Glomerular visceral epithelial cell (primary cell): ENCODE results near the gene HSFX3.
"Not testable (repeated sequence)": the region's sequence is repeated elsewhere in the genome, so short reads cannot be mapped to it uniquely, and the experiment has no call there.

ENCODE experiments used
- DNase-seq: peaks from one replicate; pipeline ENCODE4 v3.0.0-alpha.2; 2016; ENCODE audit errors: extremely low spot score

HSFX3 gene

DNA sequence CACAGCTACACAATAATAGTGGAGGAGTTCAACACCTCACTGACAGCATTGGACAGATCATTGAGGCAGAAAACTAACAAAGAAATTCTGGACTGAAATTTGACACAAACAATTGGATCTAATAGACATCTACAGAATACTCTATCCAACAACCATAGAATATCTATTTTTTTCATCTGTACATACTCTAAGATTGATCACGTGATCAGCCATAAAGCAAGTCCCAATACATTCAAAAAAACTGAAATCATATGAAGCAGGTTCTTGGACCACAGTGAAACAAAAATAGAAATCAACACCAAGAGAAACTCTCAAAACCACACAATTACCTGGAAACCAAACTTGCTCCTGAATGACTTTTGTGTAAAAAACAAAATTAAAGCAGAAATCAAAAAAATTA is 32.4 kb downstream of the HSFX3 start:
- no peak for DNase-seq

DNA sequence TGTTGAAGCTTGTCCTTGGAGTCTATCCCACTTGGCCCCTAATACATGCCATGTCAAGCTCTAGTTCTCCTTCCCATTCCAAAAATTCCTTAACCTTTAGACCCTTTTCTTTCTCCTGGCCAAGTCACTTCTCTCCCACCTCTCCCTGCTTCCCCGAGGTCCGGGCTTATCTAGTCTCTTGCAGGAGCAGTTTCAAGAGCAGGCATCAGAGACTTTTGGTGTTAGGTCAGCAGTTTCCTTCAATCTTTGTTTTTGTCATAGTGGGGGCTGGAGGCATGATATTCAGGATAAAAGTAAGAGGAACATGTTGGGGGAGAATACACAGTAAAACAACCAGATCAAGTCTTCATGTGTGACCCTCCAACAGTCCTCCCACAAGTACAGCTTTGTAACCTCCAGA is 33.1 kb downstream of the HSFX3 start:
- DNase-seq = no peak

DNA sequence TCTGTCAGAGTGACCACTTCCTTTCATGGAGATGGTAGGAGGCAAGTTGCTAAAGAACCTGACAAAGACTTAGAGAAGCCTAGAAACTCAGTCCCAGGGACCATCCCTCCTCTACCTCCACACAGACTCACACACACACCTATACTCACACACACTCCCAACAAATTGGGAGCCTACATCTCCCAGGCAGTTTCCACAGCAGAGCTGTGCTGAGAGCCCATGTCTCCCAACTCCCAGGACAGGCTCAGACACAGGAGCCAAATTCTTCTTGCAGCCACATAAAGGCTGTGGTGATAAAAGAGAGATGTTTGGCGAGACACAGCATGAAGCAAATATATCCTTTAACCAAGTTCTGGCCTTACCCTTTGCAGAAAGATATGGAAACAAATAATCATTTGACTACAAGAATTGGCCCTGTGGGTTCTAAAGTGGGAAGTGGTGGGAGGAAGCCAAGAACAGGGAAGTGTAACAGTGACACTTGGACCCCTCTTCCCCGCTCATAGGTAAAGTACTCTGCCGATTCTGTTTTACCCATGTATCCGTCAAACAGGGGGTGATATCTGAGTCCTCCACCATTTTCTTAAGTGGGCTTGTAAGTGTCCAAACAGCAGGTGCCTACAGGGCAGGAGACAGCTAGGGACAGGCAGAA is 33.6 kb downstream of the HSFX3 start:
- no peak for DNase-seq

DNA sequence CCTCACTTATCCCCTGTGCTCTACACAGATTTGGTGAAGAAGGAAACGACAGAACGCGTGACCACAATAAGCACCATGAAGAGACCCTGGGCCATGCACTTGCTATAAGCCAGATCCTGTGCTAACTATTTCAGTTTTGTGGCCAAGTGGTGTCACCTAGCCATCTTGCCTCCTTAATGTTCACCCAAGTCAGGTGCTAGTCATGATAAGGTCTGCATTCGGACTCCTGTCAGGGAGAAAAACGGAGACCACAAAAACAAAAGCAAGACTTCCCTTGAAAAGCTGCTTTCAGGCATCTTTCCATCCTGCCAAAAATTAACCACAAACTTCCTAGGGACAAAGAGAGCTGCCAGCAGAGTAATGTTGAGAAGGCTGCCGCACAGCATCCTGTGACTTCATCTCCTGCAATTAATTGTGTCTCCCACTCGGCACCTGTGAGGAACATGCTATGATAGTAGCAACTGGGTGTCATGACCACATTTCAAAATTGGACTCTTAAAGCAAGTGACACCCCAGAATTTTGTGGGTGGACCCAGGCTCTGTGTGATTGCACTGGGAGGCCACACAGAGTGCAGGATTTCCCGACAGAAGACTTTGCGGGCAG is 35.8 kb downstream of the HSFX3 start:
- peak; percentile 11 for DNase-seq

DNA sequence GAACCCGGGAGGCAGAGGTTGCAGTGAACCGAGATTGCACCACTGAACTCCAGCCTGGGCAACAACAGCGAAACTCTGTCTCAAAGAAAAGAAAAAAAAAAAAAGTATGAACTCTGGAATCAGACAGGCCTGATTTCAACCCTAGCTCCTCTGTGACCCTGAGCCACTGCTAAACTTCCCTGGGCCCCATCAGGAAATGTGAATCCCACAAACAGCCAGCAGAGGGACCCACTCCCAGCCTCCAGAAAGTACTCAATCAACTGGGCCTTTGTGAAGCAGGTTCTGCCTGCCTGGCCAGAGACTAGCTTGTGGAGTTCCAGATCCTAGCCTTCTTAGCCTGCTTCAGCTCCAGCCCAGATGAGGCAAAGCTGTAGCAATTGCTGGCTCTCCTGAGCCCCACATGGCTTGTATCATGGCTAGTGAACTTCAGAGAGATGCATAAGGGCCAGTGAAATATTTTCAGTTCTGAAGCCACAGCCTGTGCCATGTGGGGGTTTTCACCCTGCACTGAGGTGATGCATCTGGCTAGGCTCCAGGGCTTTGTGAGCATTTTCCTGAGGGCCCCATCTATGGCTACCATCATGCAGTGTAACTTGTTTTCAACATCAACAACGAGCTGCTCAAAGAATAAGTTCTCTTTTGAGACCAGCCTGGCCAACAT is 37.4 kb downstream of the HSFX3 start:
- DNase-seq = peak; percentile 51

DNA sequence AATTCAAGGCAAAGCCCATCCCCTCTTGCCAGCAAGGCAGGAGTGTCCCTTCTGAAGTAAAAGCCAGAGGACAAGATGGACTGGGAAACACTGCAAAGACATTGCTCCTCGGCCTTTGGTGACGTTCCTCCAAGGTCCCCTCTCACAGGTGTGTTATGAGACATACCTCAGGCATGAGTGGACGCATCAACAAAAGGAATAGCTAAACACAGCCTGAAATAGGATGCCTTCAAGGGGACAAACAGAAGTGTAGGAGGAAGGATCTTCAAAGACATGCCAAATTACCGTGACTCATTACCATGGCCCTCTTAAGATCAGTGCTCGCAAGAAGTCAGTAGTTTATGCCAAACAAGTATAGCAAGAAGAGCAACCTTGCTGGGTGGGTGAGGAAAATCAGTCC is 38.6 kb downstream of the HSFX3 start:
- DNase-seq = no peak

DNA sequence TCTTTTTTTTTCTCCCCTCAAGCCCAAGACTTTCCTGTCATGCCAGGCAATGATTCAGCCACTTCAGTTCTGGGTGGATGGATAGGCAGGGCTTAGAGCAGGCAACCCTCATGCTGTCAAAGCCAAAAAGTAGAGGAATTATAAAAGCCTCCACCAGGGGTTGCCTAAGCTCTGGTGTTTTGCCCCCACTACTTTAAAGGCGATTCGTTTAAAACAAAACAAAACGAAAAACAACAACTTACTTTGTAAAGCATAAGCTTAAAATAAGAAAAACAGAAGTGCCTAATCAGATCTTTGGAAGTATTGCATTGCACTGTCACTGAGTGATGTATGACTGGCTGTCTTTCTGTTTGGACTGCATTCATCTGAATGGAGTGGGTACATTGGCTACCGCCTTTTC is 39.3 kb downstream of the HSFX3 start:
- no peak for DNase-seq

DNA sequence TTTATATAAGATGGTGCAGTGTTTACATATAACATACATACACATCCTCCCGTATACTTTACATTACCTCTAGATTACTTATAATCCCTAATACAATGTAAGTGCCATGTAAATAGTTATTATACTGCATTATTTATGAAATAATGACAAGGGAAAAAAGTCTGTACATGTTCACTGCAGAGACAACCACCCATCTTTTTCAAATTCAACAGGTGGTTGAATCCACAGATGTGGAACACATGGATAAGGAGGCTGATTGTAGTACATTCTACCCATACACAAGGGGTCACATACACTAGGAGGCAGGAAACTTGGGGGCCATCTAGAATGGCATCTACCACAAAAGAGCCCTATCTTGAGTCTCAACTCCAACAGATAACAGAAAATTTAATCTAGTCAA is 41.3 kb downstream of the HSFX3 start:
- DNase-seq = no peak

DNA sequence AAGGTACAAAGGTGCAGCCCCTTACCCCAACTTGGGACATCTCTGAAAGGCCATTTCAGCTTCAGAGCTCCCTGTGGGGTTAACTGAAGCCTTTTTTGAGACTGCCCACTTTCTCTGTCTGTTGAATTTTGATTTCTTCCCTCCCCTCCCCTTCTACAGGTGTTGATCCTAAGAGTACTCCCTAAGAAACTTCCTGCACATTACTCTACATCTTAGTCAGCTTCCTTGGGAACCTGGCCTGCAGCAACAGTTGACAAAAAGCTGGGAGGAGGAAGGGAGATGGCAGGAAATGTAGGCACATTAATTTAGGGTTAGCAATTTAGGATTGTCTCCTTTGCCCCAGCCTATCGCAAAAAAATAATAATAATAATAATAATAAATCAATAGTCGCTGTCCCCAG is 43.4 kb downstream of the HSFX3 start:
- DNase-seq = no peak

DNA sequence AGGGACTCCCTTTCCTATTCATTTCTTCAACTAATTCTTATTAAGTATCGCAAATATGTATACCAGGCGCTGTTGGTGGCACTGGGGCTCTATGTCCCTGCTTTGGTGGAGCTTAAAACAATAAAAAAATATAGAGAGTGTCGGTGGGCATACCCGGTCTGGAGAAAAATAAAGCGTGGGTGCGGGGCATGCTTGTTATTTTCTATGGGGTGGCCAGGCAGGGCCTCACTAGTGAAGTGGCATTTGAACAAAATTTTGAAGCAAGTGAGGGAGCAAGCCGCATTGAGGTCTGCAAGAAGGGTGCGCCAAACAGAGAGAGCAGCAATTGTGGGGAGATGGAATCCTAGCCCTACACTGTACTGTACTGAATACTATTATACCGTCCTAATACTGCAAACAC is 44.1 kb downstream of the HSFX3 start:
- no peak for DNase-seq

DNA sequence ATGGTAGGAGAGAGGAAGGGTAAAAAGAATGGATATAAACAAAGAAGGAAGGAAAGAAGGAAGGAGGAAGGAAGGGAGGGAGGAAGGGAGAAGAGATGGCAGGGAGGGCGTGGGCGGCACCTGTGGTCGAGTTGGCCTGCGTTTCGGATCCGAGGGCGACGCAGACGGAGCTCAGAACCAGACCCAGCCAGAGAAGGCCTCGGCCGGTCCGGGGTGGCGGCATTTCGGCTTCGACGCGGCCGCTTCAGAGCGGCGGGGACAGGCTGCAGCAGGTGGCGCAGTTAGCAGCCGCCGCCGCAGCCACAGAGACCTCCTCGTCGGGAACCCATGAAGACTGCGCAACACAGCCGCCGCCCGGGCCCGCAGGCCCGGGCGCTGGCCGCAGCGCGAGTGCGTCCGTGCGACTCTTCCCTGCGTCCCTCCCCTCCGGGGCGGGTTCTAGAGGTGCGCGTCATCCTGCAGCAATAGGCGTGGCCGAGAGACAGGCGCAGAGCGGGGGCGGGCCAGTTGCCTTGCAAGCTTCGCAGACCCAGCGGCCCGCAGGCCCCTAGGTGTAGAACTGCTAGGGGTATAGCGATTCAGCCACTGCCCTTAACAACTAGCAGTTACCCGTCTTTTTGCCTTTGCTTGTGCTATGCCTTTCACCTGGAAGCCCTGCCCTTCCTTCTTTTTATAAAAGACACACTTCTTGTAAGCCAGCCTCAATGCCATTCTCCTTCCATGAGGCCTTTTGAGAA is 44.6 kb downstream of the HSFX3 start, which contains the start of gene IDS:
Gene IDS, minus strand, starts transcription at position 392 of the 737 bp plus-strand sequence. Its CDS starts 169 bp downstream, at position 223.
- peak; percentile 82 for DNase-seq

DNA sequence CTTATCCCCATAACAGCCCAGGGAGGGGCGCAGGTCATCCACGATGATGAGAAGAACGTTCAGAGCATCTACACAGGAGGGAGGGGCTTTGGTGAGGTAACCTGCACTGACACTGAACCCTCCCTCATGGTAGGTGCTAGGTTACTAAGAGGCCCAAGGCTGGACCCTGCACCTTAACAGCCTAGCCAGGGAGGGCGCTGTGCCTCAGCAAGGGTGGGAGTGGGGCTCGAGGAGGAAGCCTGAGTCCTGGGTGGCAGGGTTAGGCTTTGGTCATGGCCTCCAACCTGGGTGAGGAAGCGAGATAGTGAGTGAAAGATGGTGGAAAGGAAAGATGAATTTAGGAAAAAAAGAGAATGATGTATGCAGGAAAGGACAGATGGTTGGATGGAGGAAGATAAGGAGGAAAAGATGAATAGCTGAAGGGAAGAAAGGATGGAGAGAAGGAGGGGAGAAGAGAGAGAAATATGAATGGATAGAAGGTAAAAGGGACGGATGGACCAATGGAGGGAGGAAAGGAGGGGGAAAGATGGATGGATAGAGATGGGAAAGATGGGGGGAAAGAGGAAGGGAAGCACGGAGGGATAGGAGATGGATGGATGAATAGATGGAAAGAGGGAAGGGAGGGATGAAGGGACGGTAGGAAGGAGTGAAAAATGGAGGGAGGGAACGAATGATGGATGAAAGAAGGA is 45.4 kb downstream of the HSFX3 start:
- DNase-seq = peak; percentile 18

DNA sequence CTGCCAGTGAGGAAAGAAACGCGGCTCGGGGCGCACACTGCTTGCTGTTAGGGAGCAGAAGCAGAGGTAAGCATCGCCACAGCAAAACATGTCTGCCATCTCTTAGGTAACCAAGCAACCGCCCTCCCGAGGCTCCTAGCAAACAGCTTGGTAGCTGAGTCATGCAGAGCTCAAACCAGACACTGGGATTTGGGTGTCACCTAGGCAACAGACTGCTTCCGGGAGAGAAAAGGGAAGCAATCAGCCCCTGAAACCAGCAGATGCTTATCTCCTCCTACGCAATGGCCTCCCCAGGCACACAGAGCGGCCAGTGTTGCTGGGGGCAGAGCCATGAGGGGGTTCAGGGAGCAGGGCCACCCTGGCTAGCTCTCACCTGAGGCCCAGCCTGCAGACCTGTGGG is 46.3 kb downstream of the HSFX3 start:
- DNase-seq = peak; percentile 58

DNA sequence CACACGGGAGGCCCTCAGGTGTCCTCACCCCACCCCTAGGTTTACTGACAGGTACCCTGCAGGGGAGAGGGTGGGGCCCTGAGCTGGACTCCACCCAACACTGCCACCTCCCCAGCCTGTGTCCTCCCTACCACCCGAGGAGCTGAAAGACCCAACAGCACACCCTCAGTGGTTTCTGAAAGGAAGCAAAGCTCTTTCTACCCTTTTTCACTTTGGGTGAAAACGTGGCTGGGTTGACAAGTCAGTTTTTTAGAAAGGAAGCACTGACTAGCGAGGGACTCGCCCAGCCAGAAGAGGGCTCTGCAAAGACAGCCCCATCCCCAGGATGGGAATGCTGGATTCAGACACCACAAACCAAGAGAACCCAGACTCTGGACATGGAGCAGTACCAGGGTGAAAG is 46.8 kb downstream of the HSFX3 start:
- not testable (repeated sequence) for DNase-seq

DNA sequence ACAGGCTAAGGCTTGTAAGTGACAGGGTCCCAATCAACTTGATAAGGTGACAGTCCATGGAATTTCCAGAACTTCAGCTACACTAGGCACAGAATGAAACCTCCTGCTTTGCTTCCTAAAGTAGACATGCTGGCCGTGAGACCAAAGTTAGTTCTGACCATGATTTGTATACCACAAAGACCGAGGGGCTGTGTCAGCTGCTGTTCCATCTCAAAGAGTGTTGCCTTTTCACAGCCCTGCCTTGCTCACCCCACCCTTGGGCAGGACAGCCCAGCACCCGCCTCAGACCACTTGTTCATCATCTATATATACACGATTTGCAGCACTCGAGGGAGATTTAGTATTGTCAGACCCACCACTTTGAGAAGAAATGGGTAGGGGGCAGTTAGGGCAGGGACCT is 50.0 kb downstream of the HSFX3 start:
- no peak for DNase-seq

DNA sequence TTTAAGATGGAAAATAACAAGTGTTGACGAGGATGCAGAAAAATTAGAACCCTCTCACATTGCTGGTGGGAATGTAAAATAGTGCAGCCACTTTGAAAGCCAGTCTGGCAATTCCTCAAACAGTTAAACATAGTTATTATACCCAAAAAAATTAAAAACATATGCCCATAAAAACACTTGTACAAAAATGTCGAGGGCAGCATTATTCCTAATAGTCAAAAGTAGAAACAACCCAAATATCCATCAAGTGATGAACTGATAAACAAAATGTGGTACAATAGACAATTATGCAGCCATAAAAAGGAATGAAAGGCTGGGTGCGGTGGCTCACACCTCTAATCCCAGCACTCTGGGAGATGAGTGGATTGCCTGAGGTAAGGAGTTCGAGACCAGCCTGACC is 51.0 kb downstream of the HSFX3 start:
- no peak for DNase-seq
